HEK293 (cell line): ENCODE results near the gene WNT5B.

Experiments used
- CTCF ChIA-PET: fragments of 350-600 bp; formaldehyde crosslinking; extraction: SDS; loops from one replicate; lab custom pipeline; 2021; ENCODE audit warnings: antibody characterized with exemption; lab: Yijun Ruan, JAX
- POLR2A ChIA-PET: fragments of 300-600 bp; formaldehyde crosslinking; extraction: SDS; loops from one replicate; lab custom pipeline; 2020; ENCODE audit warnings: antibody characterized with exemption, inconsistent platforms; lab: Yijun Ruan, JAX
- H3K27ac ChIP-seq: fragments of 200-500 bp; sonication (Bioruptor generic); 2 replicates; pipeline ENCODE4 v1.5.1; 2014; ENCODE audit warnings: low read depth, low read length, control low read depth, inconsistent platforms; ENCODE audit errors: extremely low read depth
- H3K36me3 ChIP-seq, 2 experiments: fragments of 200-500 bp in 1 of 2; sonication (Bioruptor generic) in 1 of 2; 1 replicate in 1 of 2; 2 replicates in 1 of 2; pipeline ENCODE4 v1.5.1; 2014 to 2017; ENCODE audit warnings: inconsistent platforms in 2 of 2, low read length in 2 of 2; ENCODE audit not compliant: control insufficient read depth in 2 of 2, insufficient read depth in 1 of 2
- H3K4me1 ChIP-seq: fragments of 200-500 bp; sonication (Bioruptor generic); 2 replicates; pipeline ENCODE4 v1.5.1; 2014; ENCODE audit warnings: mild to moderate bottlenecking, low read length, inconsistent platforms; ENCODE audit not compliant: control insufficient read depth, insufficient read depth
- H3K4me3 ChIP-seq: 2 replicates; pipeline ENCODE4 v1.5.1; 2011; ENCODE audit warnings: low read depth, mild to moderate bottlenecking, control low read depth, low read length, moderate library complexity
- H3K9me3 ChIP-seq: fragments of 200-500 bp; sonication (Bioruptor generic); 2 replicates; pipeline ENCODE4 v1.5.1; 2014; ENCODE audit warnings: low read depth, low read length, inconsistent platforms; ENCODE audit not compliant: control insufficient read depth, insufficient read depth
- IKZF3 ChIP-seq: fragments of 450-650 bp; IDR thresholded peaks from 2 replicates; pipeline ENCODE4 v1.5.0; 2018; ENCODE audit warnings: missing biosample characterization, mild to moderate bottlenecking, missing genetic modification characterization, moderate library complexity
- MYNN ChIP-seq: fragments of 450-650 bp; formaldehyde crosslinking; IDR thresholded peaks from 2 replicates; pipeline ENCODE4 v1.5.1; 2016; ENCODE audit warnings: missing biosample characterization, missing genetic modification characterization, borderline replicate concordance
- ZBTB20 ChIP-seq: fragments of 450-650 bp; formaldehyde crosslinking; IDR thresholded peaks from 2 replicates; pipeline ENCODE4 v1.5.1; 2016; ENCODE audit warnings: missing biosample characterization, missing genetic modification characterization
- ZEB2 ChIP-seq: fragments of 450-650 bp; formaldehyde crosslinking; IDR thresholded peaks from 2 replicates; pipeline ENCODE4 v1.5.1; 2016; ENCODE audit warnings: missing biosample characterization, missing genetic modification characterization
- ZFP41 ChIP-seq: fragments of 450-650 bp; formaldehyde crosslinking; IDR thresholded peaks from 2 replicates; pipeline ENCODE4 v1.5.1; 2016; ENCODE audit warnings: missing biosample characterization, missing genetic modification characterization, borderline replicate concordance
- ZNF2 ChIP-seq: fragments of 450-650 bp; formaldehyde crosslinking; IDR thresholded peaks from 2 replicates; pipeline ENCODE4 v1.5.1; 2016; ENCODE audit warnings: missing biosample characterization, missing genetic modification characterization
- ZNF239 ChIP-seq: fragments of 450-650 bp; formaldehyde crosslinking; IDR thresholded peaks from 2 replicates; pipeline ENCODE4 v1.5.1; 2016; ENCODE audit warnings: missing biosample characterization, missing genetic modification characterization
- ZNF274 ChIP-seq, 2 experiments: fragments of 200-500 bp in 1 of 2; fragments of 450-650 bp in 1 of 2; sonication (Bioruptor generic) in 1 of 2; formaldehyde crosslinking in 1 of 2; IDR thresholded peaks; 2 replicates each; pipeline versions ENCODE4 v1.5.1 to v1.6.1; 2014 to 2016; ENCODE audit warnings: borderline replicate concordance in 1 of 2, inconsistent platforms in 1 of 2, low read length in 1 of 2, missing biosample characterization in 1 of 2, missing genetic modification characterization in 1 of 2
- ZNF302 ChIP-seq: fragments of 450-650 bp; formaldehyde crosslinking; IDR thresholded peaks from 2 replicates; pipeline ENCODE4 v1.5.1; 2016; ENCODE audit warnings: missing biosample characterization, missing genetic modification characterization, low read depth
- ZNF324 ChIP-seq: fragments of 450-650 bp; formaldehyde crosslinking; IDR thresholded peaks from 2 replicates; pipeline ENCODE4 v1.5.1; 2016; ENCODE audit warnings: missing biosample characterization, missing genetic modification characterization
- ZNF341 ChIP-seq: fragments of 450-650 bp; formaldehyde crosslinking; IDR thresholded peaks from 2 replicates; pipeline ENCODE4; 2016; ENCODE audit warnings: low read depth, missing biosample characterization, missing genetic modification characterization
- ZNF391 ChIP-seq: fragments of 450-650 bp; formaldehyde crosslinking; IDR thresholded peaks from 2 replicates; pipeline ENCODE4 v1.5.1; 2016; ENCODE audit warnings: low read depth, missing biosample characterization, missing genetic modification characterization, borderline replicate concordance
- ZNF600 ChIP-seq: fragments of 450-650 bp; formaldehyde crosslinking; IDR thresholded peaks from 2 replicates; pipeline ENCODE4 v1.5.1; 2016; ENCODE audit warnings: missing biosample characterization, missing genetic modification characterization
- ZNF677 ChIP-seq: fragments of 450-650 bp; IDR thresholded peaks from 2 replicates; pipeline ENCODE4 v1.5.0; 2018; ENCODE audit warnings: missing biosample characterization, mild to moderate bottlenecking, missing genetic modification characterization, moderate library complexity
- ZNF785 ChIP-seq: fragments of 450-650 bp; formaldehyde crosslinking; IDR thresholded peaks from 2 replicates; pipeline ENCODE4 v1.5.1; 2016; ENCODE audit warnings: missing biosample characterization, missing genetic modification characterization
- TF ChIP-seq, protein P1 (sequence below): fragments of 450-650 bp; formaldehyde crosslinking; IDR thresholded peaks from 2 replicates; pipeline ENCODE4; 2016; ENCODE audit warnings: missing biosample characterization, missing genetic modification characterization
- TF ChIP-seq, protein P2 (sequence below): fragments of 450-650 bp; formaldehyde crosslinking; conservative IDR thresholded peaks from 2 replicates; pipeline ENCODE4 v1.5.1; 2016; ENCODE audit warnings: low read depth, missing biosample characterization, missing genetic modification characterization
- TF ChIP-seq, protein P3 (sequence below): fragments of 450-650 bp; formaldehyde crosslinking; IDR thresholded peaks from 2 replicates; pipeline ENCODE4 v1.5.1; 2017; ENCODE audit warnings: missing biosample characterization, missing genetic modification characterization
- TF ChIP-seq, protein P4 (sequence below): fragments of 450-650 bp; formaldehyde crosslinking; IDR thresholded peaks from 2 replicates; pipeline ENCODE4 v1.5.1; 2016; ENCODE audit warnings: missing biosample characterization, missing genetic modification characterization
- TF ChIP-seq, protein P5 (sequence below): fragments of 450-650 bp; formaldehyde crosslinking; IDR thresholded peaks from 2 replicates; pipeline ENCODE4 v1.5.1; 2016; ENCODE audit warnings: missing biosample characterization, missing genetic modification characterization

WNT5B gene

DNA sequence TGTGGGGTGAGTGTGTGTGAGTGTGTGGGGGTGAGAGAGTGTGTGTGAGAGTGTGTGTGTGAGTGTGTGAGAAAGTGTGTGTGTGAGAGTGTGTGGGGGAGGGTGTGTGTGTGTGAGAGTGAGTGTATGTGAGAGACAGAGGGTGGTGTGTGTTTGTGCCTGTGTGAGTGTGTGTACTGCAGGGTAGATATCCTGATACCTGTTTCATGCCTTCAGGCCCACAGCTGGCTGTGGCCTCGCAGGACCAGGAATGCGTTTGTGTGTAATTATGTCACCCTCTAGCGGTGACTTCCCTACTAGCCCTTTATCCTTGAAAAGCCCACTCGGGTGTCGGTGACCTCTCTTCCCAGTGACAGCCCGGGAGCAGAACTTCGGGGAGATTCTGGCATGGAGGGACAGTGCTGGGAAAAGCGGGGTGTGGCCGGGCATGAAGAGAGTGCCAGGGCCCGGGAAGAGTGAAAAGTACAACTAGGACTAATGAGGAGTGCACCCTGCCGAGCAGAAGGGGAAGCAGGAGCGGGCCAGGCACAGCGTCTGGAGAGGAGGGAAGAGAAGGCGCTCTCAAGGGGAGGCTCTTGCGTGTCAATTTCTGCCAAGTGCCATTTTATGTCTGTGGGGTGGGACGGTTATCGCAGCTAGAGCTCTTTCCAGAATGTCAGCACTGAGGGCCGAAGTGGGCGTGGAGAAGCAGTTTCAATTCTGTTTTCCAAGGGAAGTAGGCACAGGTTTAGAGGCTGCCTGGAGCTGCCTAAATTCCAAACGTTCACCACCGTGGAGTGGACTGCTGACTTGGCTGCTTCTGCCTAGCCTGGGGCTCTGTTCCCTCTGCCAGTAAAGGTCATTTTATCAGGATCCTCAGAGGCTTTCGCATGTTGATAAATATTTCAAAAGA is 23.7 kb upstream of the WNT5B start:
- H3K27ac ChIP-seq: peak overlapping the region; percentile 78
- TF ChIP-seq, protein P1, sequence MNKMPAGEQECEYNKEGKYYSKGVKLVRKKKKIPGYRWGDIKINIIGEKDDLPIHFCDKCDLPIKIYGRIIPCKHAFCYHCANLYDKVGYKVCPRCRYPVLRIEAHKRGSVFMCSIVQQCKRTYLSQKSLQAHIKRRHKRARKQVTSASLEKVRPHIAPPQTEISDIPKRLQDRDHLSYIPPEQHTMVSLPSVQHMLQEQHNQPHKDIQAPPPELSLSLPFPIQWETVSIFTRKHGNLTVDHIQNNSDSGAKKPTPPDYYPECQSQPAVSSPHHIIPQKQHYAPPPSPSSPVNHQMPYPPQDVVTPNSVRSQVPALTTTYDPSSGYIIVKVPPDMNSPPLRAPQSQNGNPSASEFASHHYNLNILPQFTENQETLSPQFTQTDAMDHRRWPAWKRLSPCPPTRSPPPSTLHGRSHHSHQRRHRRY: peak; percentile 96; the same call in 1 of the 2 replicates
- TF ChIP-seq ZNF391 (tag by site-specific recombination) (peak; percentile 97), ZFP41 (tag by site-specific recombination) (no peak), ZNF341 (peak; percentile 94), ZNF2 (peak; percentile 93; the same call in 1 of the 2 replicates), MYNN (no peak; the same call in 1 of the 2 replicates), ZNF302 (tag by site-specific recombination) (no peak), ZEB2 (tag by site-specific recombination) (peak; percentile 90), ZNF274 (IDR thresholded peaks at IDR 0.05; ENCODE audit: low read length) (no peak), ZNF274 (tag by site-specific recombination; IDR thresholded peaks at IDR 0.05; ENCODE audit: borderline replicate concordance) (no peak), ZNF600 (tag by site-specific recombination) (peak; percentile 90), ZBTB20 (tag by site-specific recombination) (peak; percentile 96), IKZF3 (tag by site-specific recombination) (peak; percentile 97), ZNF239 (peak; percentile 93), ZNF677 (no peak), ZNF324 (tag by site-specific recombination) (peak; percentile 91), ZNF785 (tag by site-specific recombination) (peak; percentile 91; the same call in 1 of the 2 replicates)
- TF ChIP-seq, protein P2, sequence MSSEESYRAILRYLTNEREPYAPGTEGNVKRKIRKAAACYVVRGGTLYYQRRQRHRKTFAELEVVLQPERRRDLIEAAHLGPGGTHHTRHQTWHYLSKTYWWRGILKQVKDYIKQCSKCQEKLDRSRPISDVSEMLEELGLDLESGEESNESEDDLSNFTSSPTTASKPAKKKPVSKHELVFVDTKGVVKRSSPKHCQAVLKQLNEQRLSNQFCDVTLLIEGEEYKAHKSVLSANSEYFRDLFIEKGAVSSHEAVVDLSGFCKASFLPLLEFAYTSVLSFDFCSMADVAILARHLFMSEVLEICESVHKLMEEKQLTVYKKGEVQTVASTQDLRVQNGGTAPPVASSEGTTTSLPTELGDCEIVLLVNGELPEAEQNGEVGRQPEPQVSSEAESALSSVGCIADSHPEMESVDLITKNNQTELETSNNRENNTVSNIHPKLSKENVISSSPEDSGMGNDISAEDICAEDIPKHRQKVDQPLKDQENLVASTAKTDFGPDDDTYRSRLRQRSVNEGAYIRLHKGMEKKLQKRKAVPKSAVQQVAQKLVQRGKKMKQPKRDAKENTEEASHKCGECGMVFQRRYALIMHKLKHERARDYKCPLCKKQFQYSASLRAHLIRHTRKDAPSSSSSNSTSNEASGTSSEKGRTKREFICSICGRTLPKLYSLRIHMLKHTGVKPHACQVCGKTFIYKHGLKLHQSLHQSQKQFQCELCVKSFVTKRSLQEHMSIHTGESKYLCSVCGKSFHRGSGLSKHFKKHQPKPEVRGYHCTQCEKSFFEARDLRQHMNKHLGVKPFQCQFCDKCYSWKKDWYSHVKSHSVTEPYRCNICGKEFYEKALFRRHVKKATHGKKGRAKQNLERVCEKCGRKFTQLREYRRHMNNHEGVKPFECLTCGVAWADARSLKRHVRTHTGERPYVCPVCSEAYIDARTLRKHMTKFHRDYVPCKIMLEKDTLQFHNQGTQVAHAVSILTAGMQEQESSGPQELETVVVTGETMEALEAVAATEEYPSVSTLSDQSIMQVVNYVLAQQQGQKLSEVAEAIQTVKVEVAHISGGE (tag by site-specific recombination): peak; percentile 24
- TF ChIP-seq, protein P3, sequence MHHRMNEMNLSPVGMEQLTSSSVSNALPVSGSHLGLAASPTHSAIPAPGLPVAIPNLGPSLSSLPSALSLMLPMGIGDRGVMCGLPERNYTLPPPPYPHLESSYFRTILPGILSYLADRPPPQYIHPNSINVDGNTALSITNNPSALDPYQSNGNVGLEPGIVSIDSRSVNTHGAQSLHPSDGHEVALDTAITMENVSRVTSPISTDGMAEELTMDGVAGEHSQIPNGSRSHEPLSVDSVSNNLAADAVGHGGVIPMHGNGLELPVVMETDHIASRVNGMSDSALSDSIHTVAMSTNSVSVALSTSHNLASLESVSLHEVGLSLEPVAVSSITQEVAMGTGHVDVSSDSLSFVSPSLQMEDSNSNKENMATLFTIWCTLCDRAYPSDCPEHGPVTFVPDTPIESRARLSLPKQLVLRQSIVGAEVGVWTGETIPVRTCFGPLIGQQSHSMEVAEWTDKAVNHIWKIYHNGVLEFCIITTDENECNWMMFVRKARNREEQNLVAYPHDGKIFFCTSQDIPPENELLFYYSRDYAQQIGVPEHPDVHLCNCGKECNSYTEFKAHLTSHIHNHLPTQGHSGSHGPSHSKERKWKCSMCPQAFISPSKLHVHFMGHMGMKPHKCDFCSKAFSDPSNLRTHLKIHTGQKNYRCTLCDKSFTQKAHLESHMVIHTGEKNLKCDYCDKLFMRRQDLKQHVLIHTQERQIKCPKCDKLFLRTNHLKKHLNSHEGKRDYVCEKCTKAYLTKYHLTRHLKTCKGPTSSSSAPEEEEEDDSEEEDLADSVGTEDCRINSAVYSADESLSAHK: peak; percentile 61; the same call in 1 of the 2 replicates
- TF ChIP-seq, protein P4, sequence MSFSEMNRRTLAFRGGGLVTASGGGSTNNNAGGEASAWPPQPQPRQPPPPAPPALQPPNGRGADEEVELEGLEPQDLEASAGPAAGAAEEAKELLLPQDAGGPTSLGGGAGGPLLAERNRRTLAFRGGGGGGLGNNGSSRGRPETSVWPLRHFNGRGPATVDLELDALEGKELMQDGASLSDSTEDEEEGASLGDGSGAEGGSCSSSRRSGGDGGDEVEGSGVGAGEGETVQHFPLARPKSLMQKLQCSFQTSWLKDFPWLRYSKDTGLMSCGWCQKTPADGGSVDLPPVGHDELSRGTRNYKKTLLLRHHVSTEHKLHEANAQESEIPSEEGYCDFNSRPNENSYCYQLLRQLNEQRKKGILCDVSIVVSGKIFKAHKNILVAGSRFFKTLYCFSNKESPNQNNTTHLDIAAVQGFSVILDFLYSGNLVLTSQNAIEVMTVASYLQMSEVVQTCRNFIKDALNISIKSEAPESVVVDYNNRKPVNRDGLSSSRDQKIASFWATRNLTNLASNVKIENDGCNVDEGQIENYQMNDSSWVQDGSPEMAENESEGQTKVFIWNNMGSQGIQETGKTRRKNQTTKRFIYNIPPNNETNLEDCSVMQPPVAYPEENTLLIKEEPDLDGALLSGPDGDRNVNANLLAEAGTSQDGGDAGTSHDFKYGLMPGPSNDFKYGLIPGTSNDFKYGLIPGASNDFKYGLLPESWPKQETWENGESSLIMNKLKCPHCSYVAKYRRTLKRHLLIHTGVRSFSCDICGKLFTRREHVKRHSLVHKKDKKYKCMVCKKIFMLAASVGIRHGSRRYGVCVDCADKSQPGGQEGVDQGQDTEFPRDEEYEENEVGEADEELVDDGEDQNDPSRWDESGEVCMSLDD (tag by site-specific recombination): peak; percentile 91
- TF ChIP-seq, protein P5, sequence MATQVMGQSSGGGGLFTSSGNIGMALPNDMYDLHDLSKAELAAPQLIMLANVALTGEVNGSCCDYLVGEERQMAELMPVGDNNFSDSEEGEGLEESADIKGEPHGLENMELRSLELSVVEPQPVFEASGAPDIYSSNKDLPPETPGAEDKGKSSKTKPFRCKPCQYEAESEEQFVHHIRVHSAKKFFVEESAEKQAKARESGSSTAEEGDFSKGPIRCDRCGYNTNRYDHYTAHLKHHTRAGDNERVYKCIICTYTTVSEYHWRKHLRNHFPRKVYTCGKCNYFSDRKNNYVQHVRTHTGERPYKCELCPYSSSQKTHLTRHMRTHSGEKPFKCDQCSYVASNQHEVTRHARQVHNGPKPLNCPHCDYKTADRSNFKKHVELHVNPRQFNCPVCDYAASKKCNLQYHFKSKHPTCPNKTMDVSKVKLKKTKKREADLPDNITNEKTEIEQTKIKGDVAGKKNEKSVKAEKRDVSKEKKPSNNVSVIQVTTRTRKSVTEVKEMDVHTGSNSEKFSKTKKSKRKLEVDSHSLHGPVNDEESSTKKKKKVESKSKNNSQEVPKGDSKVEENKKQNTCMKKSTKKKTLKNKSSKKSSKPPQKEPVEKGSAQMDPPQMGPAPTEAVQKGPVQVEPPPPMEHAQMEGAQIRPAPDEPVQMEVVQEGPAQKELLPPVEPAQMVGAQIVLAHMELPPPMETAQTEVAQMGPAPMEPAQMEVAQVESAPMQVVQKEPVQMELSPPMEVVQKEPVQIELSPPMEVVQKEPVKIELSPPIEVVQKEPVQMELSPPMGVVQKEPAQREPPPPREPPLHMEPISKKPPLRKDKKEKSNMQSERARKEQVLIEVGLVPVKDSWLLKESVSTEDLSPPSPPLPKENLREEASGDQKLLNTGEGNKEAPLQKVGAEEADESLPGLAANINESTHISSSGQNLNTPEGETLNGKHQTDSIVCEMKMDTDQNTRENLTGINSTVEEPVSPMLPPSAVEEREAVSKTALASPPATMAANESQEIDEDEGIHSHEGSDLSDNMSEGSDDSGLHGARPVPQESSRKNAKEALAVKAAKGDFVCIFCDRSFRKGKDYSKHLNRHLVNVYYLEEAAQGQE (tag by site-specific recombination): 0 out of 2 replicates have a peak, but pooled peaks have one; percentile 39

More for the DNA sequence above, 23.7 kb upstream of the WNT5B start:
- peak overlapping the region; percentile 47 for H3K4me3 ChIP-seq
- ChIA-PET POLR2A (interaction anchor here (1.3 to 2.5 kb wide), 4 partner anchors 11 to 130 kb away, joined by 3 to 22 read pairs (median 4); no protein-coding TSS in a partner anchor), CTCF (interaction anchor here (0.6 to 2.5 kb wide), 14 partner anchors 8 to 947 kb away, joined by 3 to 12 read pairs (median 4); no protein-coding TSS in a partner anchor)
- no peaks in the 10 kb centered on the region for H3K9me3 ChIP-seq
- no peaks in the 10 kb centered on the region for H3K36me3 ChIP-seq
- peaks cover 6% of the 10 kb centered on the region; the same call in 1 of the 2 replicates for H3K4me1 ChIP-seq
